GM18508 (cell line): ENCODE measurements around the gene LDLR.
"Not testable (repeated sequence)": the region's sequence is repeated elsewhere in the genome, so short reads cannot be mapped to it uniquely, and the experiment has no call there.

Experiments used
- ATAC-seq: cut with Tn5 transposase; IDR thresholded peaks from one replicate; pipeline ENCODE4 v1.9.1; 2021; ENCODE audit warnings: moderate number of reproducible peaks; ENCODE audit not compliant: insufficient read depth, unreplicated experiment

Gene LDLR

GRCh38 chr19:11101057-11101456 lies 11.8 kb downstream of the LDLR start:
- ATAC-seq: no peak

DNA sequence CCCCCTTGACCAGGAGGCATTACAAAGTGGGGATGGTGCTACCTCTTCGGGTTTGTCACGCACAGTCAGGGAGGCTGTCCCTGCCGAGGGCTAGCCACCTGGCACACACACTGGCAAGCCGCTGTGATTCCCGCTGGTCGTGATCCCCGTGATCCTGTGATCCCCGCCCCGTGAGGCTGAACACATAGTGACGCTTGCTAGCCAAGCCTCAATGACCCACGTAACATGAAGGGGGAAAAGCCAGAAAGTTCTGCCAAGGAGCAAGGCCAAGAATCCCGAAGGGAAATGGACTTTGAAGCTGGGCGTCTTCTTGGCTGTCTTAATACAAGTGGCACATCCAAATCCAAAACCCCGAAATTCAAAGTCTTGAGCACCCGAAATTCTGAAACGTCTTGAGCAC lies 13.7 kb downstream of the LDLR start:
- no peak for ATAC-seq

GRCh38 chr19:11103667-11104066 lies 14.4 kb downstream of the LDLR start:
- not testable (repeated sequence) for ATAC-seq

- no peak for ATAC-seq
Observed at GRCh38 chr19:11105014-11105636, 15.9 kb downstream of the LDLR start.

DNA sequence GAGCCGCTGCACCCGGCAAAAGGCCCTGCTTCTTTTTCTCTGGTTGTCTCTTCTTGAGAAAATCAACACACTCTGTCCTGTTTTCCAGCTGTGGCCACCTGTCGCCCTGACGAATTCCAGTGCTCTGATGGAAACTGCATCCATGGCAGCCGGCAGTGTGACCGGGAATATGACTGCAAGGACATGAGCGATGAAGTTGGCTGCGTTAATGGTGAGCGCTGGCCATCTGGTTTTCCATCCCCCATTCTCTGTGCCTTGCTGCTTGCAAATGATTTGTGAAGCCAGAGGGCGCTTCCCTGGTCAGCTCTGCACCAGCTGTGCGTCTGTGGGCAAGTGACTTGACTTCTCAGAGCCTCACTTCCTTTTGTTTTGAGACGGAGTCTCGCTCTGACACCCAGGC lies 17.2 kb downstream of the LDLR start:
- ATAC-seq: no peak

GRCh38 chr19:11108746-11109145 lies 19.5 kb downstream of the LDLR start:
- no peak for ATAC-seq

DNA sequence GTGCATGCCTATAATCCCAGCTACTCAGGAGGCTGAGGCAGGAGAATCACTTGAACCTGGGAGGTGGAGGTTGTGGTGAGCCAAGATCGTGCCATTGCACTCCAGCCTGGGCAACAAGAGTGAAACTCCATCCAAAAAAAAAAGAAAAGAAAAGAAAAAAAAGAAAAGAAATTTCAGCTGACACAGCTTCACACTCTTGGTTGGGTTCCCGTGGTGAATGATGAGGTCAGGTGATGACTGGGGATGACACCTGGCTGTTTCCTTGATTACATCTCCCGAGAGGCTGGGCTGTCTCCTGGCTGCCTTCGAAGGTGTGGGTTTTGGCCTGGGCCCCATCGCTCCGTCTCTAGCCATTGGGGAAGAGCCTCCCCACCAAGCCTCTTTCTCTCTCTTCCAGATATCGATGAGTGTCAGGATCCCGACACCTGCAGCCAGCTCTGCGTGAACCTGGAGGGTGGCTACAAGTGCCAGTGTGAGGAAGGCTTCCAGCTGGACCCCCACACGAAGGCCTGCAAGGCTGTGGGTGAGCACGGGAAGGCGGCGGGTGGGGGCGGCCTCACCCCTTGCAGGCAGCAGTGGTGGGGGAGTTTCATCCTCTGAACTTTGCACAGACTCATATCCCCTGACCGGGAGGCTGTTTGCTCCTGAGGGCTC lies 22.0 kb downstream of the LDLR start:
- ATAC-seq: no peak

GRCh38 chr19:11111771-11112144 lies 22.5 kb downstream of the LDLR start:
- ATAC-seq: no peak

DNA sequence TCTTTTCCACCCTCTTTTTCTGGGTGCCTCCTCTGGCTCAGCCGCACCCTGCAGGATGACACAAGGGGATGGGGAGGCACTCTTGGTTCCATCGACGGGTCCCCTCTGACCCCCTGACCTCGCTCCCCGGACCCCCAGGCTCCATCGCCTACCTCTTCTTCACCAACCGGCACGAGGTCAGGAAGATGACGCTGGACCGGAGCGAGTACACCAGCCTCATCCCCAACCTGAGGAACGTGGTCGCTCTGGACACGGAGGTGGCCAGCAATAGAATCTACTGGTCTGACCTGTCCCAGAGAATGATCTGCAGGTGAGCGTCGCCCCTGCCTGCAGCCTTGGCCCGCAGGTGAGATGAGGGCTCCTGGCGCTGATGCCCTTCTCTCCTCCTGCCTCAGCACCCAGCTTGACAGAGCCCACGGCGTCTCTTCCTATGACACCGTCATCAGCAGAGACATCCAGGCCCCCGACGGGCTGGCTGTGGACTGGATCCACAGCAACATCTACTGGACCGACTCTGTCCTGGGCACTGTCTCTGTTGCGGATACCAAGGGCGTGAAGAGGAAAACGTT lies 24.0 kb downstream of the LDLR start:
- ATAC-seq: no peak

DNA sequence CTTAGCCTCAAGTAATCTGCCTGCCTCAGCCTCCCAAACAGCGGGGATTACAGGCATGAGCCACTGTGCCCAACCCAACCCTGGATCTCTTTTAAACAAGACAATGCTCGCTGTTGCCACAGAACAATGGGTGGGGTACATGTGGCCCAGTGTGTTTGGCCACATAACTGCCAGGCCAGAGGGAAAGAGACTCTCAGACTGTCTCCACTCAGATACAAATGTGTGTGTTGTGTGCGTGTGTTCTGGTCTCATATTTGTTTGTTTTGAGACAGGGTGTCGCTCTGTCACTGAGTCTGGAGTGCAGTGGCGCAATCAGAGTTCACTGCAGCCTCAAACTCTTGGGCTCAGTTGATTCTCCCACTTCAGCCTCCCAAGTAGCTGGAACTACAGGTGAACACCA lies 25.8 kb downstream of the LDLR start:
- ATAC-seq: no peak

DNA sequence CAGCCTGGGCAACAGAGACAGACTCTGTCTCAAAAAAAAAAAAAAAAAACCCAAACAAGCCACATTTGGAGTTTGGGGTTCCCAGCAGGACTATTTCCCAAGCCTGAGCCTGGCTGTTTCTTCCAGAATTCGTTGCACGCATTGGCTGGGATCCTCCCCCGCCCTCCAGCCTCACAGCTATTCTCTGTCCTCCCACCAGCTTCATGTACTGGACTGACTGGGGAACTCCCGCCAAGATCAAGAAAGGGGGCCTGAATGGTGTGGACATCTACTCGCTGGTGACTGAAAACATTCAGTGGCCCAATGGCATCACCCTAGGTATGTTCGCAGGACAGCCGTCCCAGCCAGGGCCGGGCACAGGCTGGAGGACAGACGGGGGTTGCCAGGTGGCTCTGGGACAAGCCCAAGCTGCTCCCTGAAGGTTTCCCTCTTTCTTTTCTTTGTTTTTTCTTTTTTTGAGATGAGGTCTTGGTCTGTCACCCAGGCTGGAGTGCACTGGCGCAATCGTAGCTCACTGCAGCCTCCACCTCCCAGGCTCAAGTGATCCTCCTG lies 26.7 kb downstream of the LDLR start:
- ATAC-seq: no peak

- ATAC-seq: no peak
Observed at GRCh38 chr19:11116507-11116906, 27.2 kb downstream of the LDLR start.

- not testable (repeated sequence) for ATAC-seq
Observed at GRCh38 chr19:11121963-11122362, 32.7 kb downstream of the LDLR start.

DNA sequence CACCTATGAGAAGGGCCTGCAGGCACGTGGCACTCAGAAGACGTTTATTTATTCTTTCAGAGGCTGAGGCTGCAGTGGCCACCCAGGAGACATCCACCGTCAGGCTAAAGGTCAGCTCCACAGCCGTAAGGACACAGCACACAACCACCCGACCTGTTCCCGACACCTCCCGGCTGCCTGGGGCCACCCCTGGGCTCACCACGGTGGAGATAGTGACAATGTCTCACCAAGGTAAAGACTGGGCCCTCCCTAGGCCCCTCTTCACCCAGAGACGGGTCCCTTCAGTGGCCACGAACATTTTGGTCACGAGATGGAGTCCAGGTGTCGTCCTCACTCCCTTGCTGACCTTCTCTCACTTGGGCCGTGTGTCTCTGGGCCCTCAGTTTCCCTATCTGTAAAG lies 33.9 kb downstream of the LDLR start:
- no peak for ATAC-seq

DNA sequence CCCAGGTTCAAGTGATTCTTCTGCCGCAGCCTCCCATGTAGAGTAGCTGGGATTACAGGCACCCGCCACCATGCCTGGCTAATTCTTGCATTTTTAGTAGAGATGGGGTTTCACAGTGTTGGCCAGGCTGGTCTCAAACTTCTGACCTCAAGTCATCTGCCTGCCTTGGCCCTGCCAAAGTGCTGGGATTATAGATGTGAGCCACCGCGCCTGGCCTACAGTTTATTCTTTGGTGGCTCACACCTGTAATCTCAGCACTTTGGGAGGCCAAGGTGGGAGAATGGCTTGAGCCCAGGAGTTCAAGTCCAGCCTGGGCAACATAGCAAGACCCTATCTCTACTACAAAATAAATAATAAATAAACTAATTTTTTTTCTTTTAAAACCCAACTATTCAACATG lies 34.9 kb downstream of the LDLR start:
- ATAC-seq: not testable (repeated sequence)

DNA sequence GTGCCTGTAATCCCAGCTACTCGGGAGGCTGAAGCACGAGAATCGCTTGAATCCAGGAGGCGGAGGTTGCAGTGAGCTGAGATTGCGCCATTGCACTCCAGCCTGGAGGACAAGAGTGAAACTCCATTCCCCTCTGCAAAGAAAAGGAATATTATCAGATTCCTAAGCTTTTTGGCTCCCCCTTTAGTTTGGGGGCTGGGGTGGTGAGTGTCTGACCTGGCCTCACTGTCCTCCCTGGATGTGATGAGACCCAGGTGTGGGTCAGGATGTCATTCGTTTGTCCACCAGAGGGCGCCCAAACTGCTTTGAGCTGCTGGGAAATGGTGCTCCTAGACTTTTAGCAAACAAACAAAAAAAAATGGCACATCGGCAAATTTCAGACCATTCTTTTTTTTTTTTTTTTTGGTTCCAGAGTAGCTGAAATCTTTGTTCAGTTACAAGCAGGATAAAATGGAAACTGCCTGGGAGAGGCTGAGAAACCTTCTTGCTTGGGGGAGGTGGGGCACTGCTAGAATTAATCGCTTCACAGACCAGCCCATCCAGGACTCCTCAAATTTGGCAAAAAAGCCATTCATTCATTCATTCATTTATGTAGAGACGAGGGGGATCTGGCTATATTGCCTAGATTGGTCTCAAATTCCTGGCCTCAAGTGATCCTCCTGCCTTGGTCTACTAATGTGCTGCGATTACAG lies 36.9 kb downstream of the LDLR start:
- no peak for ATAC-seq

DNA sequence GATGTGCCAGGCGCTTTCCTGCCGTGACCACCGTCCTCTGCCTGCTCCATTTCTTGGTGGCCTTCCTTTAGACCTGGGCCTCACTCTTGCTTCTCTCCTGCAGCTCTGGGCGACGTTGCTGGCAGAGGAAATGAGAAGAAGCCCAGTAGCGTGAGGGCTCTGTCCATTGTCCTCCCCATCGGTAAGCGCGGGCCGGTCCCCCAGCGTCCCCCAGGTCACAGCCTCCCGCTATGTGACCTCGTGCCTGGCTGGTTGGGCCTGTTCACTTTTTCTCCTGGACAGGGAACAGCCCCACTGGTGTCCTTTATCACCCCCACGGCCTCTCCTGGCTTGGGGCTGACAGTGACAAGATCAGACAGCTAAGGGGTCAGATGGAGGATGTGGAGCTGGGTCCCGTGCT lies 38.6 kb downstream of the LDLR start:
- no peak for ATAC-seq

DNA sequence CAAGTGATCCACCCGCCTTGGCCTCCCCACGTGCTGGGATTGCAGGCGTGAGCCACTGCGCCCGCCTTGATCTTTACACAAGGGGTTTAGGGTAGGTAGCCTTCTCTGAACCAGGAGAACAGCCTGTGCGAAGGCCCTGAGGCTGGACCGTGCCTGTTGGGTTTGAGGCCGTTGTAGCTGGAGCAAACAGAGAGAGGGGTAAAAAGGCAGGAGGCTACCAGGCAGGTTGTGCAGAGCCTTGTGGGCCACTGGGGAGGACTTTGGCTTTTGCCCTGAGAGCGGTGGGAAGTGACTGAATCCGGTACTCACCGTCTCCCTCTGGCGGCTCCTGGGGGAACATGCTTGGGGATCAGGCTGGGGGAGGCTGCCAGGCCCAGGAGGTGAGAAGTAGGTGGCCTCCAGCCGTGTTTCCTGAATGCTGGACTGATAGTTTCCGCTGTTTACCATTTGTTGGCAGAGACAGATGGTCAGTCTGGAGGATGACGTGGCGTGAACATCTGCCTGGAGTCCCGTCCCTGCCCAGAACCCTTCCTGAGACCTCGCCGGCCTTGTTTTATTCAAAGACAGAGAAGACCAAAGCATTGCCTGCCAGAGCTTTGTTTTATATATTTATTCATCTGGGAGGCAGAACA lies 41.7 kb downstream of the LDLR start:
- no peak for ATAC-seq

- no peak for ATAC-seq
Observed at GRCh38 chr19:11131471-11131870, 42.2 kb downstream of the LDLR start.

DNA sequence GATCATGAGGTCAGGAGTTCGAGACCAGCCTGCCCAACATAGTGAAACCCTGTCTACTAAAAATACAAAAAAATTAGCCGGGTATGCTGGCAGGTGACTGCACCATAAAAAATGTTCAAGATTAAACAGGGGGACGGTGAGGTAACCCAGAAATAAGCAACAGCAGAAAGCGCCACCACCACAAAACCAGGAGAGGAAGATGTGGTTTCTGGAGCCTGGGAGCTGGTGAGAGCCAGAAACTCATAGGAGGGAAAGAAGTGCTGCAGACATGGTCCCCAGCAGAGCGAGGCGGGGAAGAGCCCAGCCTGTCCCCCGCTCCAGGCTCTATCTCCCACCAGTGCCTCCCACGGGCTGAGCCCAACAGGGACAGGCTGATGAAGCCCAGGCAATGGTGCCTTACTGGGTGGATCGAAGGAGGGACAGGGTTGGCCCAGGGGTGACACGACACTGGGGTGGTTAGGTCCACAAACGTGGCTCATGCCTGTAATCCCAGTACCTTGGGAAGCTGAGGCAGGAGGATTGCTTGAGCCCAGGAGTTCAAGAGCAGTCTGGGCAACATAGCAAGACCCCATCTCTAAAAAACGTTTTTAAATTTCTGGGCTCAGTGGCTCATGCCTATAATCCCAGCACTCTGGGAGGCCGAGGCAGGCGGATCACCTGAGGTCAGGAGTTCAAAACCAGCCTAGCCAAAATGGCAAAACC lies 47.3 kb downstream of the LDLR start:
- no peak for ATAC-seq
